Measurements from ENCODE around the gene ZEB1. TPM values are rescaled to one million over a fixed set of nuclear protein-coding genes. Genes with fewer than 3 reads are reported as not detected.

The ZEB1 gene
- total and polyA plus RNA-seq, 2 of the 8 experiments (the other 6 are each of a cell fraction or from before 2014, with no cell fraction given), result 0.08 to 0.15 TPM

GRCh38 chr10:31399171-31399570 lies 80.2 kb downstream of the ZEB1 start (continued):
- TF ChIP-seq TEAD4 (IDR thresholded peaks at IDR 0.05; ENCODE audit: low read depth, low read length) (no peak), BACH1 (IDR thresholded peaks at IDR 0.05; ENCODE audit: low read length) (no peak), CREB1 (IDR thresholded peaks at IDR 0.05) (no peak), SAP30 (IDR thresholded peaks at IDR 0.05; ENCODE audit: insufficient read depth, insufficient replicate concordance, low read length) (no peak)
